H1 (cell line): ENCODE measurements around the gene TTC28. TPM values are rescaled to one million over a fixed set of nuclear protein-coding genes. Genes with fewer than 3 reads are reported as not detected.

Experiments
- CTCF ChIA-PET: fragments of 300-600 bp; sonication (Branson Sonifier 250); formaldehyde crosslinking; loops from one replicate; lab custom pipeline; 2021; ENCODE audit not compliant: partially characterized antibody; lab: Charles Lee
- POLR2A ChIA-PET: fragments of 300-600 bp; sonication (Branson Sonifier 250); formaldehyde crosslinking; loops from one replicate; lab custom pipeline; 2021; ENCODE audit warnings: inconsistent platforms; ENCODE audit not compliant: partially characterized antibody; lab: Charles Lee
- DNase-seq, 2 experiments: peaks; one replicate each; pipeline versions ENCODE4 v3.0.0 to v3.0.0-alpha.2; 2010 to 2022; ENCODE audit warnings: low spot score in 2 of 2, low read depth in 1 of 2, mixed read lengths in 1 of 2
- FAIRE-seq: peaks from 2 replicates; lab custom pipeline; 2011; peaks lifted over from hg19 to GRCh38; lab: Jason Lieb, UNC
- H2AFZ ChIP-seq: 2 replicates; pipeline ENCODE4 v1.8.1; 2012; ENCODE audit warnings: low read length, inconsistent platforms
- H2AK5ac ChIP-seq: 2 replicates; pipeline ENCODE4 v1.6.1; 2013; ENCODE audit warnings: low read depth, low read length
- H2BK120ac ChIP-seq: replicated peaks from 2 replicates; pipeline ENCODE3; 2013; ENCODE audit warnings: low read depth, low read length, inconsistent platforms
- H2BK12ac ChIP-seq: 2 replicates; pipeline ENCODE4 v1.6.1; 2013; ENCODE audit warnings: low read depth, low read length
- H2BK15ac ChIP-seq: 2 replicates; pipeline ENCODE4 v1.6.1; 2013; ENCODE audit warnings: low read length
- H2BK20ac ChIP-seq: 2 replicates; pipeline ENCODE4 v1.6.1; 2013; ENCODE audit warnings: low read length
- H2BK5ac ChIP-seq: 2 replicates; pipeline ENCODE4 v1.6.1; 2013; ENCODE audit warnings: low read depth, low read length
- H3K14ac ChIP-seq: 2 replicates; pipeline ENCODE4 v1.6.1; 2013; ENCODE audit warnings: inconsistent platforms; ENCODE audit not compliant: insufficient read length
- H3K18ac ChIP-seq: 2 replicates; pipeline ENCODE4 v1.6.1; 2013; ENCODE audit warnings: low read length; ENCODE audit errors: extremely low read depth
- H3K23ac ChIP-seq: 2 replicates; pipeline ENCODE4 v1.6.1; 2013; ENCODE audit warnings: inconsistent platforms; ENCODE audit not compliant: insufficient read length
- H3K23me2 ChIP-seq: 2 replicates; pipeline ENCODE4 v1.6.1; 2013; ENCODE audit warnings: low read depth, low read length
- H3K27ac ChIP-seq: 2 replicates; pipeline ENCODE4 v1.6.1; 2011; ENCODE audit warnings: low read depth, low read length, inconsistent platforms
- H3K27me3 ChIP-seq, 4 experiments: replicated peaks in 1 of 4; 1 replicate in 1 of 4; 2 replicates in 3 of 4; pipeline versions ENCODE4 v1.6.1 to v1.8.1; 2011 to 2013; ENCODE audit warnings: low read length in 3 of 4, mild to moderate bottlenecking in 3 of 4, inconsistent platforms in 2 of 4, mixed read lengths in 2 of 4, moderate library complexity in 1 of 4; ENCODE audit not compliant: control insufficient read depth in 3 of 4, insufficient read depth in 3 of 4; ENCODE audit errors: extremely low read depth in 1 of 4
- H3K36me3 ChIP-seq, 4 experiments: 2 replicates each; pipeline versions ENCODE4 v1.6.1 to v1.8.1; 2011 to 2013; ENCODE audit warnings: mild to moderate bottlenecking in 4 of 4, low read length in 3 of 4, moderate library complexity in 2 of 4, control low read depth in 1 of 4, inconsistent platforms in 1 of 4; ENCODE audit not compliant: insufficient read depth in 4 of 4, control insufficient read depth in 2 of 4
- H3K4ac ChIP-seq: replicated peaks from 2 replicates; pipeline ENCODE3; 2013; ENCODE audit warnings: low read length, low read depth, mixed read lengths, inconsistent platforms; ENCODE audit not compliant: insufficient read length
- H3K4me1 ChIP-seq, 4 experiments: replicated peaks in 1 of 4; 1 replicate in 1 of 4; 2 replicates in 3 of 4; pipeline versions ENCODE4 v1.6.1 to v1.8.1; 2011 to 2013; ENCODE audit warnings: low read length in 3 of 4, inconsistent platforms in 2 of 4, mixed read lengths in 1 of 4; ENCODE audit not compliant: insufficient read depth in 4 of 4, control insufficient read depth in 3 of 4
- H3K4me2 ChIP-seq, 2 experiments: 2 replicates each; pipeline versions ENCODE4 v1.6.1 to v1.8.1; 2011 to 2013; ENCODE audit warnings: low read depth in 2 of 2, low read length in 2 of 2, control low read depth in 1 of 2, inconsistent platforms in 1 of 2, mild to moderate bottlenecking in 1 of 2; ENCODE audit not compliant: insufficient read depth in 1 of 2
- H3K4me3 ChIP-seq, 4 experiments: fragments of 200-600, 300-600 bp in 1 of 4; sonication (generic), shearing (Covaris generic), sonication (Bioruptor Twin) in 1 of 4; 2 replicates each; pipeline versions ENCODE4 v1.5.1 to v1.8.1; 2011 to 2016; ENCODE audit warnings: low read length in 4 of 4, low read depth in 3 of 4, control low read depth in 2 of 4, inconsistent platforms in 2 of 4, mild to moderate bottlenecking in 2 of 4, mixed read lengths in 1 of 4, moderate library complexity in 1 of 4; ENCODE audit not compliant: insufficient read depth in 2 of 4; ENCODE audit errors: extremely low read depth in 1 of 4
- H3K56ac ChIP-seq: replicated peaks from 2 replicates; pipeline ENCODE3; 2013; ENCODE audit warnings: low read depth, mild to moderate bottlenecking, mixed read lengths, low read length, inconsistent platforms; ENCODE audit not compliant: insufficient read length
- H3K79me1 ChIP-seq: 2 replicates; pipeline ENCODE4 v1.6.1; 2013; ENCODE audit warnings: low read depth, low read length, control low read depth
- H3K79me2 ChIP-seq, 2 experiments: 2 replicates each; pipeline versions ENCODE4 v1.6.1 to v1.8.1; 2012 to 2013; ENCODE audit warnings: low read length in 2 of 2, mild to moderate bottlenecking in 2 of 2, inconsistent platforms in 1 of 2; ENCODE audit not compliant: insufficient read depth in 2 of 2, control insufficient read depth in 1 of 2
- H3K9ac ChIP-seq, 4 experiments: replicated peaks in 1 of 4; 1 replicate in 1 of 4; 2 replicates in 3 of 4; pipeline versions ENCODE4 v1.6.1 to v1.8.1; 2011 to 2013; ENCODE audit warnings: low read depth in 3 of 4, low read length in 3 of 4, control low read depth in 2 of 4, mild to moderate bottlenecking in 2 of 4, moderate library complexity in 2 of 4, inconsistent platforms in 1 of 4; ENCODE audit errors: extremely low read depth in 1 of 4
- H3K9me3 ChIP-seq, 2 experiments: 2 replicates each; pipeline versions ENCODE4 v1.6.1 to v1.8.1; 2012 to 2013; ENCODE audit warnings: mild to moderate bottlenecking in 2 of 2, moderate library complexity in 2 of 2, control low read depth in 1 of 2, inconsistent platforms in 1 of 2, low read depth in 1 of 2, low read length in 1 of 2, mixed read lengths in 1 of 2; ENCODE audit not compliant: insufficient read depth in 2 of 2
- H4K20me1 ChIP-seq, 2 experiments: replicated peaks in 1 of 2; 2 replicates each; pipeline versions ENCODE3 to v1.8.1; 2011 to 2013; ENCODE audit warnings: inconsistent platforms in 2 of 2, low read length in 2 of 2, mild to moderate bottlenecking in 1 of 2; ENCODE audit not compliant: insufficient read depth in 2 of 2, control insufficient read depth in 1 of 2
- H4K5ac ChIP-seq: 2 replicates; pipeline ENCODE4 v1.6.1; 2013; ENCODE audit warnings: low read length, low read depth, mixed read lengths, inconsistent platforms; ENCODE audit not compliant: insufficient read length
- H4K8ac ChIP-seq: 2 replicates; pipeline ENCODE4 v1.8.0; 2013; ENCODE audit warnings: mild to moderate bottlenecking, moderate library complexity, low read length, inconsistent platforms; ENCODE audit not compliant: insufficient read depth; ENCODE audit errors: extremely low read depth
- H4K91ac ChIP-seq: replicated peaks from 2 replicates; pipeline ENCODE3; 2013; ENCODE audit warnings: low read length, mixed read lengths, inconsistent platforms; ENCODE audit not compliant: insufficient read length
- ASH2L ChIP-seq: fragments of 200-600, 300-600 bp; sonication (generic); IDR thresholded peaks from one replicate; pipeline ENCODE4 v1.7.1; 2017; ENCODE audit warnings: low read length
- GABPA ChIP-seq: IDR thresholded peaks from 2 replicates; pipeline ENCODE4 v1.6.1; 2011; ENCODE audit warnings: mild to moderate bottlenecking, low read length, moderate library complexity, borderline replicate concordance; ENCODE audit not compliant: insufficient read depth
- KDM4A ChIP-seq: IDR thresholded peaks from one replicate; pipeline ENCODE4 v1.7.1; 2012; ENCODE audit warnings: low read depth, mild to moderate bottlenecking, moderate library complexity, low read length, inconsistent platforms; ENCODE audit not compliant: severe bottlenecking
- MAX ChIP-seq: IDR thresholded peaks from 2 replicates; pipeline ENCODE4 v1.6.1; 2012; ENCODE audit warnings: inconsistent platforms
- RAD21 ChIP-seq, 2 experiments: IDR thresholded peaks in 1 of 2; conservative IDR thresholded peaks in 1 of 2; 2 replicates each; pipeline ENCODE4 v1.6.1; 2011; ENCODE audit warnings: low read depth in 2 of 2, low read length in 2 of 2, improper control_type of control experiment in 1 of 2, inconsistent platforms in 1 of 2, mild to moderate bottlenecking in 1 of 2, moderate library complexity in 1 of 2
- SP1 ChIP-seq: IDR thresholded peaks from 2 replicates; pipeline ENCODE4 v1.6.1; 2011; ENCODE audit warnings: low read depth, low read length
- SRF ChIP-seq: IDR thresholded peaks from 2 replicates; pipeline ENCODE4 v1.6.1; 2011; ENCODE audit warnings: mild to moderate bottlenecking, low read depth, low read length, moderate library complexity
- SUZ12 ChIP-seq: fragments of 200-600 bp; sonication (generic); IDR thresholded peaks from 2 replicates; pipeline ENCODE4 v1.6.1; 2012; ENCODE audit warnings: mild to moderate bottlenecking, inconsistent platforms, low read length, moderate library complexity, mixed read lengths
- TAF7 ChIP-seq: optimal IDR thresholded peaks from 2 replicates; pipeline ENCODE3; 2011; ENCODE audit warnings: low read depth, mild to moderate bottlenecking, inconsistent platforms, low read length, moderate library complexity, borderline replicate concordance
- YY1 ChIP-seq: IDR thresholded peaks from 2 replicates; pipeline ENCODE4 v1.6.1; 2011; ENCODE audit warnings: low read depth, mild to moderate bottlenecking, low read length
- WGBS, 2 experiments: shearing (Covaris generic) in 1 of 2; methylation state at CpG; one replicate each; pipeline versions ENCODE4 v1.1.6 to v1.1.7; 2013 to 2015; ENCODE audit warnings: low lambda C conversion rate in 2 of 2, mixed read lengths in 2 of 2, inconsistent platforms in 1 of 2, low coverage in 1 of 2, missing lambda C conversion rate in 1 of 2; ENCODE audit not compliant: insufficient replicate concordance in 2 of 2, insufficient coverage in 1 of 2, insufficient read length in 1 of 2; ENCODE audit errors: extremely low coverage in 1 of 2, missing lambda C conversion rate in 1 of 2; 5-methylcytosine and 5-hydroxymethylcytosine counted together
- polyA plus RNA-seq, 7 experiments: library from polyadenylated mRNA; depleted of rRNA in 3 of 7; stranded (reverse) in 5 of 7; unstranded in 2 of 7; fragments of >200 nt in 5 of 7; fragments of 200-250 nt in 2 of 7; gene quantifications; 1 replicate in 5 of 7; 2 replicates in 1 of 7; 4 replicates in 1 of 7; pipeline versions ENCODE4 v1.2.1 to v1.2.3, GENCODE V29; 2011 to 2013; ENCODE audit warnings: missing spikeins in 2 of 7, mixed read lengths in 2 of 7
- total RNA-seq: library from RNA; stranded (reverse); fragmentation: NEBNext Ultra II Directional; extraction: Animal tissue kit (Norgen Biotek cat#: 25700); gene quantifications from 2 replicates; pipeline ENCODE4 v1.2.1, GENCODE V29; 2021
- TF ChIP-seq, protein P1 (sequence below), 3 experiments: IDR thresholded peaks; 1 replicate in 2 of 3; 2 replicates in 1 of 3; pipeline versions ENCODE4 v1.5.1 to v1.6.1; 2011; ENCODE audit warnings: low read length in 3 of 3, mild to moderate bottlenecking in 3 of 3, inconsistent platforms in 2 of 3, low read depth in 1 of 3, moderate library complexity in 1 of 3; ENCODE audit not compliant: insufficient read depth in 1 of 3; ENCODE audit errors: control extremely low read depth in 1 of 3

The TTC28 gene
- total and polyA plus RNA-seq, 2 of the 8 experiments (the other 6 are each of a cell fraction or from before 2014, with no cell fraction given): 2.6 to 12.6 TPM

GRCh38 chr22:28419919-28420318, 259.7 kb downstream of the TTC28 start:
- no peak overlapping the region for H3K18ac ChIP-seq
- H3K27ac ChIP-seq: no peak overlapping the region
- H3K36me3 ChIP-seq: no peaks in the 10 kb centered on the region
- no peak overlapping the region for H2BK120ac ChIP-seq
- FAIRE-seq (no peak), DNase-seq (no peak)
- H3K56ac ChIP-seq: no peak overlapping the region
- no peak overlapping the region for H2AK5ac ChIP-seq
- no peak overlapping the region for H3K9ac ChIP-seq
- H3K23me2 ChIP-seq: no peaks in the 10 kb centered on the region
- no peaks in the 10 kb centered on the region for H3K79me1 ChIP-seq
- POLR2A ChIA-PET: interaction anchor here (0.6 to 0.7 kb wide), 2 partner anchors 188 to 1042 kb away, joined by 3 read pairs; no protein-coding TSS in a partner anchor
- no peak overlapping the region for H3K23ac ChIP-seq
- H4K5ac ChIP-seq: no peak overlapping the region
- CTCF ChIA-PET: no interaction called here
- H2AFZ ChIP-seq: no peak overlapping the region
- H2BK20ac ChIP-seq: no peak overlapping the region
- no peaks in the 10 kb centered on the region for H4K20me1 ChIP-seq
- no peak overlapping the region for H4K8ac ChIP-seq
- no peak overlapping the region for H2BK15ac ChIP-seq
- H2BK12ac ChIP-seq: no peak overlapping the region
- no peak overlapping the region for H3K4me2 ChIP-seq
- H4K91ac ChIP-seq: no peak overlapping the region
- H3K4me1 ChIP-seq: peaks cover 0 to 5% (median 0%) of the 10 kb centered on the region in 4 experiments; a peak in 2 of 7 replicates
- no peak overlapping the region for H3K4me3 ChIP-seq
- H3K79me2 ChIP-seq: no peaks in the 10 kb centered on the region
- no peaks in the 10 kb centered on the region for H3K27me3 ChIP-seq
- whole genome bisulfite sequencing, 2 experiments: 90% methylated on average over 2 of the region's 2 CpGs; no CpG with 5 or more reads in 1 of the 2 experiments
- no peaks in the 10 kb centered on the region for H3K9me3 ChIP-seq
- H2BK5ac ChIP-seq: no peak overlapping the region
- no peak overlapping the region for H3K4ac ChIP-seq
- H3K14ac ChIP-seq: no peak overlapping the region
- no peak for TF ChIP-seq RAD21 (IDR thresholded peaks at IDR 0.05 in 1 of 2, conservative IDR thresholded peaks at IDR 0.05 in 1 of 2; ENCODE audit: low read depth in 2 of 2, low read length in 2 of 2)
- TF ChIP-seq, protein P1, sequence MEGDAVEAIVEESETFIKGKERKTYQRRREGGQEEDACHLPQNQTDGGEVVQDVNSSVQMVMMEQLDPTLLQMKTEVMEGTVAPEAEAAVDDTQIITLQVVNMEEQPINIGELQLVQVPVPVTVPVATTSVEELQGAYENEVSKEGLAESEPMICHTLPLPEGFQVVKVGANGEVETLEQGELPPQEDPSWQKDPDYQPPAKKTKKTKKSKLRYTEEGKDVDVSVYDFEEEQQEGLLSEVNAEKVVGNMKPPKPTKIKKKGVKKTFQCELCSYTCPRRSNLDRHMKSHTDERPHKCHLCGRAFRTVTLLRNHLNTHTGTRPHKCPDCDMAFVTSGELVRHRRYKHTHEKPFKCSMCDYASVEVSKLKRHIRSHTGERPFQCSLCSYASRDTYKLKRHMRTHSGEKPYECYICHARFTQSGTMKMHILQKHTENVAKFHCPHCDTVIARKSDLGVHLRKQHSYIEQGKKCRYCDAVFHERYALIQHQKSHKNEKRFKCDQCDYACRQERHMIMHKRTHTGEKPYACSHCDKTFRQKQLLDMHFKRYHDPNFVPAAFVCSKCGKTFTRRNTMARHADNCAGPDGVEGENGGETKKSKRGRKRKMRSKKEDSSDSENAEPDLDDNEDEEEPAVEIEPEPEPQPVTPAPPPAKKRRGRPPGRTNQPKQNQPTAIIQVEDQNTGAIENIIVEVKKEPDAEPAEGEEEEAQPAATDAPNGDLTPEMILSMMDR (IDR thresholded peaks at IDR 0.05; ENCODE audit: control extremely low read depth in 1 of 3, insufficient read depth in 1 of 3, low read depth in 1 of 3, low read length in 3 of 3): no peak
- TF ChIP-seq SUZ12: no peak
- TF ChIP-seq GABPA: no peak
- no peak for TF ChIP-seq SP1
- TF ChIP-seq TAF7: no peak
- TF ChIP-seq KDM4A: no peak
- no peak for TF ChIP-seq SRF
- TF ChIP-seq ASH2L: no peak
- no peak for TF ChIP-seq YY1
- TF ChIP-seq MAX: no peak
